GM19193 (cell line): ENCODE results near the gene PLPP1.

Experiments
- POLR2A ChIP-seq: IDR thresholded peaks from 4 replicates; pipeline ENCODE4 v1.6.1; 2011; ENCODE audit not compliant: insufficient read depth, insufficient read length; ENCODE audit errors: extremely low read depth

The PLPP1 gene

DNA sequence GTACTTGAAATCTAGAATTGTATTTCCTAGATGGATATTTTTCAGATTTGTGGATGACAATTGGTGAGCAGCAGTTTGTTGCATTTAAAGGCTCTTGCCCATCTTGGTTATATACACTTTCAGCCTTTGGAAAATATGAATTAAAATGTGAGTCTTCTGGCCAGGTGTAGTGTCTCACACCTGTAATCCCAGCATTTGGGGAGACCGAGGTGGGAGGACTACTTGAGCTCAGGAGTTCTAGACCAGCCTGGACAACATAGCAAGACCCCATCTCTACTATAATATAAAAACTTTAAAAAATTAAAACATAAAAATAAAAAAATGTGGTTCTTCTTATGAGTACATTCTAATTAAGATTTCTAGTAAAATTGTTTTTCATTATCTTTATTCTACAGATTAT is 125.0 kb downstream of the PLPP1 start:
- TF ChIP-seq POLR2A, result no peak

- no peak for TF ChIP-seq POLR2A
Observed at GRCh38 chr5:55407984-55408383, 126.8 kb downstream of the PLPP1 start.

GRCh38 chr5:55407059-55407684 is 127.6 kb downstream of the PLPP1 start:
- TF ChIP-seq POLR2A, result no peak

DNA sequence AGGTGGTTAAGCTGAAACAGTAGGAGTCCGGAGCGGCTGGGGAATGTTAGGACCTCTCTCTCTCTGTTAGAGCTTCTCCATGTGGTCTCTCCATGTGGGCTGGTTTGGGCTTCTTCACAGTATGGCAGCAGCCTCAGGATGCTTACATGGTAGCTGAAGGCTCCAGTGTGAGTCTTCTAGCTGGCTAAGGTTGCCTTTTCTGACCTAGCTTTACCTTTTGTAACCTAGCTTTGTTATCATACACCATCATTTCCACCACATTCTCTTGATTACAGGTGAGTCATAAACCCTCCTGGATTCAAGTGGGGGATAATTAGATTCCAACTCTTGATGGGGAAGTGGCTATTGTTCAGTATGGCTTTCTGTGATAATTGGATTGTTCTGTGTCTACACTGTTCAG is 128.5 kb downstream of the PLPP1 start:
- no peak for TF ChIP-seq POLR2A

DNA sequence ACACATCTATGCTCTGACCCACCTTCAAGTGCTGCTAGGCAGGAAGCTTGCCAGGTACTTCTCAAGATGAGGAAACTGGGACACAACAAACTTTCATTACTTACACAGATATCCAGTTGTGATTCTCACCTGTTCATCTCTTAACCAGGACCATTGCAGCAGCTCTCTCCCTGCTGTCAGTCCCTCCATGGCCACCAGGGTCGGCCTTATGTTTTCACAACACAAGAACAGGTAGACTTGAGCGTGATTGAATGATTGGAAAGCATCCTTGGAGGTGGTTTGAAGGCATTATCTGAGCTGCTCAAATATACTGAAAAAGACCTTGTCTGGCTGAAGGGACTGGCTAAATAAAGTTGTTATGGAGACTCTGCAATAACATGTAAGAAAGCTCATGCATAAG is 132.6 kb downstream of the PLPP1 start:
- no peak for TF ChIP-seq POLR2A

DNA sequence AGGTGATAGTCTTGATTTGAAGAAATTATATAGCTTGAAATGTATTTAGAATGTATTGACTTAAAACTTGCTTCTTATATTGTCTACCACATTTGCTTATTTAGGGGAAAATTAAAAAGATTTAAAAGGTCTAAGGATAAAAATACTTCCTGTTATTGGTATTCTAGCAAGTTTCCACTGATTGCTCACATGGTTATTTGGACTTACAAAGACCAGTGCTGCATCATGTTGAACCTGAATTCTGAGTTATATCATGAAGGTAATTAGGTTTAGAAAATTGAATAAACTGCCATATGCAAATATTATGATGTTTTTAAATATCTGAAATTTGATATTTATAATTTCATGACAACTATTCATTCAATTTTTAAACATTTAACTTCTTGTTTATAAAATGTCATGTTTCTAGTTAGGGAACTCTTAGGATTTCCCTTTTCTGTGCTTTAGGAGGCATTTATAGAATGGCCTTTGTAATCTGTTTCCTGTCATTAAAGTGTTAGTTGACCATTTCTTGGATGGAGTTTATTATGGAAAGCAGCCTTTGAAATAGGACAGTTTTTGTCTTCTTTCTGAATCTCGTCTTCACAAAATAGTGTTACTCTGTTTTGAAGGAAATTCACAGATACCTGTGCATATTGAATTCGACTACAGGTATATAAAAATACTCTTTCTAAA is 141.1 kb downstream of the PLPP1 start:
- TF ChIP-seq POLR2A, result no peak

DNA sequence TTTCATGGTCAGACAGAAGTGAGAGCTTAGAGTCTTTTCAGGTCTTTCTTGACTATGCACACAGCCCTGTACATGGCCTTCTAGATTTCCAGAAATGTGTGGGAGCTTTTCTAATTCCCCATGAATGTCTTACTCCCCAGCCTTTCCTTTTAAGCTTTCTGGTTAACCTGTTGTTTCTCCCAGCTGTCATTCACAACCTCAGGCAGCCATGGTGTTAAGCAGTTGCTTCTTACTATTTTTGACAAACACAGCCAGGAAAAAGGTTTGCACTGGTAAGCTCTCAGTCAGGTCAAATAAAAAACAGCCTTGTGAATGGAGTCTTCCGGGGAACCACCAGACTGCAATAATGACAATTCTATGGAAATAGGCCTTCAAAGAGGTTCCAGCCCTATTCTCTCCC is 142.1 kb downstream of the PLPP1 start:
- TF ChIP-seq POLR2A, result no peak

GRCh38 chr5:55391707-55392106 is 143.1 kb downstream of the PLPP1 start:
- TF ChIP-seq POLR2A, result no peak

DNA sequence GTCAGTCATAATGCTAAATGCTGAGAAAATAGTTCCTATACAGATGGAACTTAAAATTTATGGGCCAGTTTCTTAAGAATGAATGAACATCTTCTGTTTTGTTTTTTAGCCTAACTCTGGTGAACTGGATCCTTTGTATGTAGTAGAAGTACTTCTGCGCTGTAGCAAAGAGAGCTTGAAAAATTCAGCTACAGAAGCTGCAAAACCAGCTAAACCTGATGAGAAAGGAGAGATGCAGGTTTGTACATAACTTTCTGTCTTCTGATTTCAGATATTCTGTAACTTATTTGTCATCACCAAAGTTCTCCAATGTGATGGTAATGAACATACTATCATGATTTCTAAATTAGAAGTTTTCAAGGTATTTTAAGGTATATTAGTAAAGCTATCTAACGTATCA is 146.9 kb downstream of the PLPP1 start:
- TF ChIP-seq POLR2A, result no peak

DNA sequence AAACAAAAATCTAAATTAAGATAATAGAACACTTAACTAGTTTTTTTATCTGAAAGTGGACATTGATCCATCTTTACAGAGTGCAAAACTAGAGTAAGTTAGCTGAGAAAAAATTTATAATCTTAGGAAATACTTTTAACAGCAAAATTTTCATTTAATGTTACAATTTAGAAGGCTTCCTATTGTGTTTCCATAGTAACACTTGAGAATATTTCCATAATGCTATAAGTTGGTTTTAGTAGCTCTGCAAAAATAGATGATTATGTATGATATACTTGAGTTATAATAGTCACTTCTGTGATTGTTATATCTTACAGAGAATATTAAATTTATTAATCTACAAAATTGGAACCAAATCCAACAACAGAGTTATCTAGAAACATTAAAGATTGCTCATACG is 148.4 kb downstream of the PLPP1 start:
- no peak for TF ChIP-seq POLR2A

GRCh38 chr5:55385846-55386245 is 148.9 kb downstream of the PLPP1 start:
- no peak for TF ChIP-seq POLR2A

GRCh38 chr5:55385227-55385626 is 149.5 kb downstream of the PLPP1 start:
- TF ChIP-seq POLR2A, result no peak

- TF ChIP-seq POLR2A, result no peak
Observed at GRCh38 chr5:55384072-55384471, 150.7 kb downstream of the PLPP1 start.

DNA sequence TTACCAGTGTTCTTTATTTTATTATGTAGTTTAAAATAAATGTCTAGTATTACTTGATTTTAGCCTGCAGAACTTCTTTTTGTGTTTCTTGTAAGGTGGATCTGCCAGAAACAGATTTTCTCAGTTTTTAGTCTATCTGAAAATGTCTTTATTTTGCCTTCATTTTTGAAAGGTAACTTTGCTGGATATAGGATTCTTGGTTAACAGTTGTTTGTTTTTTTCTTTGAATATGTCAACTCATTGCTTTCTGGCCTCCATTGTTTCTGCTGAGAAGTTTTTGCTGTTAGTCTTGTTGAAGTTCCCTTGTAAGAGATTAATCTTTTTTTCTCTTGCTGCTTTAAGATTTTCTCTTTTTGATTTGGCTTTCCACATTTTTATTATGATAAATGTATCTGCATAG is 151.5 kb downstream of the PLPP1 start:
- TF ChIP-seq POLR2A, result no peak

GRCh38 chr5:55377810-55378209 is 157.0 kb downstream of the PLPP1 start:
- TF ChIP-seq POLR2A, result no peak
